IPS-18a (cell line): Measurements from ENCODE around the gene RNF181.
A peak's percentile ranks its signal among the peaks of the same experiment; 100 is the strongest.

Experiments used
- H3K27ac ChIP-seq: one replicate; pipeline ENCODE4 v1.5.1; 2013; ENCODE audit warnings: low read length
- H3K27me3 ChIP-seq: one replicate; pipeline ENCODE4 v1.6.1; 2013; ENCODE audit warnings: mild to moderate bottlenecking, low read length; ENCODE audit not compliant: control insufficient read depth, insufficient read depth
- H3K36me3 ChIP-seq: one replicate; pipeline ENCODE4 v1.6.1; 2013; ENCODE audit warnings: low read depth, low read length; ENCODE audit not compliant: control insufficient read depth
- H3K4me1 ChIP-seq: one replicate; pipeline ENCODE4 v1.6.1; 2013; ENCODE audit warnings: low read depth, low read length; ENCODE audit not compliant: control insufficient read depth
- H3K4me3 ChIP-seq: one replicate; pipeline ENCODE4 v1.5.1; 2013; ENCODE audit warnings: low read length
- H3K9ac ChIP-seq: one replicate; pipeline ENCODE4 v1.6.1; 2013; ENCODE audit warnings: mild to moderate bottlenecking, low read length, moderate library complexity
- H3K9me3 ChIP-seq: one replicate; pipeline ENCODE4 v1.6.1; 2013; ENCODE audit warnings: low read depth, low read length; ENCODE audit not compliant: control insufficient read depth

Gene RNF181

DNA sequence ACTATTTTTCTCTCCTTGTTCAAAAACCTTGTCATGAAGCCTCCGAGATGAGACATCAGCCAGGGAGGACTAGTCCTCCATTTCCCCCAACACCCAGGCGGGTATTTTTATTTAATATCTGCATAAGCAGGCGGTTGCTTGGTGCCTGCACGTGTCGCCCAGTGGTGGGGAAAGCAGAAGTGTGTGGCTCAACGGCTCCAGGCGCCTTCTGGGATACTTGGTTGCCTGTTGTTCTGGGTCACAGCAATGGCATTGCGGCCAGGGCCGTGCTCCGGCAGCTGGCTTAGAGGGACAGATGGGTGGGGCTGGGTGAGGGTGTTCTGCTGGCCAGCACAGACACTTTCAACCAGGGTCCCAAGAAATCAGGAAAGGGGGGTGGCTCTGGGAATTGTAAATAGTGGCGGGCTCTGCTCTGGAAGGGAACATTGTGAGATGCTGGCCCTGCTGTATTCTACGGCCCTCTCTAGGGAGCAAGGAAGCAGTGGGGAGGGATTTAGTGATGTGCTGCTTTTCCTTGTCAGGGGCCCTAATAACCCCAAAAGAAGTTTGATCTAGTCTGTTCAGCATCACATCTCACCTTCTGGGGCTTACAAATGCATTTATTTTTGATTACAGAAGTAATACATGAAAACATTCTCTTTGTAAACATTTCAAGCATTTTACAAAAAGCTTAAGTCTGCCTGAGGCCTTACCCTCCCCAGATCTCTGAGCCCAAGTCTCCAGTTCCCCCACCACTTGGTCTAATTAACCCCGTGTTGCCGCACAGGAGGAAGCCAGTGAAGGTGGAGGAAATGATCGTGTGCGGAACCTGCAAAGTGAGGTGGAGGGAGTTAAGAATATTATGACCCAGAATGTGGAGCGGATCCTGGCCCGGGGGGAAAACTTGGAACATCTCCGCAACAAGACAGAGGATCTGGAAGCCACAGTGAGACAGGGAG, 17.0 kb upstream of the RNF181 start:
- H3K9ac ChIP-seq = no peak overlapping the region
- peaks cover 22% of the 10 kb centered on the region for H3K27me3 ChIP-seq
- no peaks in the 10 kb centered on the region for H3K36me3 ChIP-seq
- no peak overlapping the region for H3K27ac ChIP-seq
- H3K9me3 ChIP-seq = no peaks in the 10 kb centered on the region
- peak overlapping the region; percentile 62 for H3K4me3 ChIP-seq
- H3K4me1 ChIP-seq = peaks cover 25% of the 10 kb centered on the region

DNA sequence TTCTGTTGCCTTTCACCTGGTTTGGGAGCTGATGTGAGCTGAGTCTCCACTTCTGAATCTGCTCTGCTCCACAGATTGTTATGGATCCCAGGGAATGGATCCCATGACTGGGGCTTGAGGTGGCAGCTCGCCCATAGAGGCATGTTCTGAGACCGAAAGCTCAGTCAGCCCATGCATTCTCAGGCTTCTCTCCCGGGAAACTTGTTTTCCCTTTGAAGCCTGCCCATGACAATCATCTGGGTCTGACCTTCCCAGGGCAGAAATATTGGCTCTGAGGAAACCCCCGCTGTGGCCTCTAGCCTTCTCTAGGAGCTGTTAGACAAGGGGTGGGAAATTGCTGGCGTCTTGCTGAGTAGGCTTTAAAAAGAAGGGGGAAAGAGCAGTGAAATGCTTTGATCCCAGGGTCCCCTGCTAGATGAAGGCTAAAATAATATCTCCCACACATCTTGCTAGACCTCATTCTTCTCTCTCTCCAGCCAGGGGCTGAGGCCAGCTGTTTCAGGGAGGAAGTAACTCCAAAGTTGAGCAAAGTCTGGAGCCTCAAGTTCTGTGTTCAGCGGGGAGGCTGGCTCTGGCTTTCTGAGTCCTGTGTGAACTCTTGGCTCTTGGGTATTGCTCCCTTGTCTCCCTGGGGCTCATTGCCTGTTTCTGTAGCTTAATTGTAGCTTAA, 16.1 kb upstream of the RNF181 start:
- H3K9ac ChIP-seq = no peak overlapping the region
- H3K36me3 ChIP-seq = no peaks in the 10 kb centered on the region
- H3K4me1 ChIP-seq = peaks cover 25% of the 10 kb centered on the region
- peak overlapping the region; percentile 10 for H3K4me3 ChIP-seq
- no peak overlapping the region for H3K27ac ChIP-seq
- H3K27me3 ChIP-seq = peaks cover 29% of the 10 kb centered on the region
- H3K9me3 ChIP-seq = no peaks in the 10 kb centered on the region

DNA sequence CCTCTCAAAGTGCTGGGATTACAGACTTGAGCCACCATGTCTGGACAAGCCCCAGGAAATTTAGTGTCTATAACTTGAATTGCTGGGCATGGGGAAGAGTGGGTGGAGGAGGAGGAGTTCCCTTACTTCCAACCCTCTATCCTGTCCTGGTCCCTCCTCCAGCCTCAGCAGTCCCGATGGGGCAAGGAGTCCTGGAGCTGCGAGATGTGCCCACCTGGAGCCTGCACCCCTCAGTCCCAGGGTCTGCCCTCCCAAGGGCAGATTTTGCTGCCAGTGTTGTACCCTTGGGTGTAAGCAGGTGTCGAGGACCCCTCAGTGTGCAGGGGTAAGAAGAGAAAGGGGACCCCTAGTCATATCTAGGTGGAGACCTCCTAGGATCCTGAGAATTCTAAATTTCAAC, 15.3 kb upstream of the RNF181 start:
- H3K9me3 ChIP-seq = no peaks in the 10 kb centered on the region
- no peak overlapping the region for H3K9ac ChIP-seq
- no peak overlapping the region for H3K27ac ChIP-seq
- H3K36me3 ChIP-seq = no peaks in the 10 kb centered on the region
- H3K4me1 ChIP-seq = peaks cover 29% of the 10 kb centered on the region
- H3K27me3 ChIP-seq = peaks cover 37% of the 10 kb centered on the region
- H3K4me3 ChIP-seq = no peak overlapping the region

DNA sequence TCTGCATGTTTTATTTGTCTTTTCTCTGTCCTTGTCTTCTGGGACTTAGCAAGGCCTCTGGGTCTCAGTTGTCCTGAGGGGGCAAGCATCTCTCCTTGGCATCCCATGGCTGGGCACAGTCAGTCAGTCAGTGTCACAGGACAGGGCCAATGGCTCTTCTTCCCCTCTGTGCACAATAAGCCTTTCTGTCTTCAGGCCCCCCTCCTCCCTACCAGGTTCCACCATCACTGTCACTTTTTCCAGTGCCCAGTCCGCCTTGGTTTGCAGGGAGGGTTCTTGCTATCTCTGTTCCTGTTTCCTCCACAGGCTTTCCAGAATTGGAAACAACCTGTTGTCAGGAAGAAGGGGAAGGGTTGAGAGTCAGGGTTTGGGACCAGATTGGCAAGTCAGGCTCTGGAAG, 13.1 kb upstream of the RNF181 start:
- Histone ChIP-seq H3K9me3 (no peaks in the 10 kb centered on the region), H3K9ac (no peak overlapping the region), H3K27me3 (peaks cover 44% of the 10 kb centered on the region), H3K4me3 (no peak overlapping the region), H3K27ac (no peak overlapping the region), H3K36me3 (no peaks in the 10 kb centered on the region), H3K4me1 (peaks cover 27% of the 10 kb centered on the region)

DNA sequence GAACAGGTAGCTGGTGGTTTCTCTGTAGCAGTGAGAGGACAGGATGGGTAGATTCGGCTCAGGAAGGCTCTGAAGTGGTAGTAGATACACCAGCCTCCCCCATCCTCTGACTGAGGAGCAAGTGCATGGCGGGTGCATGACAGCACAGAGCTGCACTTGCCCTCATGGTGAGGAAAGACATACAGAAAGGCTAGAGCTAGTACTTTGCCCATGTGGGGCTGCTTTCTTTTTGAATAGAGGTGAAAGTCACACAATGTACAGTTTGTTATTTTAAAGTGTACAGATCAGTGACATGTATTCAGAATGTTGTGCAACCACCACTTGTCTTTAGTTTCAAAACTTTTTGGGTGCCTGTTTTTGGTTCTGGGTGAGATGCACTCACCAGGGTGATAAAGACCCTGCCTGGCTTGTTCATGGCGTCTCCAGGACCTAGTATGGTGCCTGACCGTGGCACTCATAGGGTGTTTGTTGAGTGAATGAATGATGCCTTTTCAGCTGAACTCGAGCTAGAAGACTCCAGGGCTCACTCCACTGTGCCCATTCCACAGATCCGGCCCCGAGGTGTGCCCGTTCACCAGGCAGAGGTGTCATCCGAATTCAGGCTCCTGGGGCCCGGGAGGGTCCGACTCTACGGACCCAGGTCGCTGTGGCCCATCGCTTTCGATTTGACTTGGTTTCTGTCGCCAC, 11.7 kb upstream of the RNF181 start:
- H3K4me1 ChIP-seq = peaks cover 14% of the 10 kb centered on the region
- no peaks in the 10 kb centered on the region for H3K36me3 ChIP-seq
- no peak overlapping the region for H3K9ac ChIP-seq
- H3K4me3 ChIP-seq = peak overlapping the region; percentile 52
- no peak overlapping the region for H3K27ac ChIP-seq
- no peaks in the 10 kb centered on the region for H3K9me3 ChIP-seq
- peaks cover 44% of the 10 kb centered on the region for H3K27me3 ChIP-seq

- Histone ChIP-seq H3K27ac (no peak within 1 kb of the TSS), H3K9ac (no peak within 1 kb of the TSS), H3K9me3 (no peaks in the 10 kb centered on the region), H3K27me3 (peaks cover 44% of the 10 kb centered on the region), H3K4me3 (peak within 1 kb of the TSS; percentile 52), H3K36me3 (no peaks in the 10 kb centered on the region), H3K4me1 (peaks cover 8% of the 10 kb centered on the region)
Measured at GRCh38 chr2:85584354-85584856, 11.1 kb upstream of the RNF181 start, which contains the start of gene VAMP5. VAMP5 (plus strand) TSS chr2:85584431; CDS start chr2:85584491, 60 bp downstream.

GRCh38 chr2:85584857-85585780, 10.4 kb upstream of the RNF181 start:
- H3K4me3 ChIP-seq = peak overlapping the region; percentile 52
- H3K4me1 ChIP-seq = peaks cover 4% of the 10 kb centered on the region
- H3K27me3 ChIP-seq = peaks cover 46% of the 10 kb centered on the region
- H3K27ac ChIP-seq = no peak overlapping the region
- no peaks in the 10 kb centered on the region for H3K9me3 ChIP-seq
- no peaks in the 10 kb centered on the region for H3K36me3 ChIP-seq
- no peak overlapping the region for H3K9ac ChIP-seq

GRCh38 chr2:85585781-85586105, 9.8 kb upstream of the RNF181 start:
- H3K36me3 ChIP-seq = no peaks in the 10 kb centered on the region
- H3K4me3 ChIP-seq = no peak overlapping the region
- H3K9me3 ChIP-seq = no peaks in the 10 kb centered on the region
- H3K27me3 ChIP-seq = peaks cover 52% of the 10 kb centered on the region
- peaks cover 4% of the 10 kb centered on the region for H3K4me1 ChIP-seq
- H3K27ac ChIP-seq = no peak overlapping the region
- no peak overlapping the region for H3K9ac ChIP-seq

- H3K4me3 ChIP-seq = no peak overlapping the region
- peaks cover 45% of the 10 kb centered on the region for H3K27me3 ChIP-seq
- no peak overlapping the region for H3K9ac ChIP-seq
- H3K27ac ChIP-seq = no peak overlapping the region
- peaks cover 4% of the 10 kb centered on the region for H3K4me1 ChIP-seq
- H3K9me3 ChIP-seq = no peaks in the 10 kb centered on the region
- no peaks in the 10 kb centered on the region for H3K36me3 ChIP-seq
Measured at GRCh38 chr2:85588236-85588635, 7.3 kb upstream of the RNF181 start.

DNA sequence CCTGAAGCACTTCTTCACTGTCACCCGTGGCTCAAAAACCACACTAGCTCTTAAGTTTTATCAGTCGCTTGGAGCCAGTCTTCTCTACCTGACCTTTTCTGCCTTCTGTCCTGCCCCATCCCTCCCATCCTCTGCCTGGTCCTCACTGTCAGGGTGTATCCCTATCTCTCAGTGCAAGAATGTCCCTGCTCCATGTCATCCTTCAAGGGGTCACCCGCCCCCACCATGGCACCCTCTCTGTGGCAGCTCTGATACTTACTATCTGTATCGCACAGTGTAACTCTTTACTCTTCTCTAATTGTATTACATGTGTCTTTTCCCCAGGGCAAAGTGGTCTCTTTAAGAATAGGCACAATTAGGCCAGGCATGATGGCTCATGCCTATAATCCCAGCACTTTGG, 6.9 kb upstream of the RNF181 start:
- H3K4me3 ChIP-seq = no peak overlapping the region
- no peak overlapping the region for H3K27ac ChIP-seq
- peaks cover 41% of the 10 kb centered on the region for H3K27me3 ChIP-seq
- H3K9ac ChIP-seq = no peak overlapping the region
- H3K4me1 ChIP-seq = peaks cover 4% of the 10 kb centered on the region
- H3K36me3 ChIP-seq = no peaks in the 10 kb centered on the region
- H3K9me3 ChIP-seq = no peaks in the 10 kb centered on the region
